Jurkat, Clone E6-1 (cell line): ENCODE data around the gene TSPAN2.

Source experiments
- DNase-seq: peaks from one replicate; pipeline ENCODE4 v3.0.0-alpha.2; 2011; ENCODE audit warnings: low read depth, low spot score
- H3K4me3 ChIP-seq: 2 replicates; pipeline ENCODE4 v1.5.1; 2011; ENCODE audit warnings: mild to moderate bottlenecking, low read length, control low read depth, moderate library complexity

TSPAN2 gene

DNA sequence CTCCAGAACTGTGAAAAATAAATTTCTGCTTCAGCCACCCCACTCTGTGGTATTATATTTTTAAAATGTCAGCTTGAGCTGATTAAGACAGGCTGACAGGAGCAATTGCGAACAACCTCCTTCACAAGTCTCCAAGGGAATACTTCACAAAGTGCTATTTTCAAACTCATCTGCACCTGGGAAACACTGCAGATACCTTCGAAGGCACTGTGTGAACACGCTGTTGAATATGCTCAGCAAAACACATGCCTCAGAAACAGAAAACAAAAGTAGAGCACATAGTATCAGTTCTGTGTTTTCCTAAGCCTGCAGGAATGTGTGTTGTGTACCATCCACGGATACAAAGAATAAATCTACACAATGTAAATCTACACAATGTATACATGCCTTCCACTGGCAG lies 10.6 kb downstream of the TSPAN2 start:
- H3K4me3 ChIP-seq = no peak overlapping the region

GRCh38 chr1:115077984-115078330 lies 11.3 kb downstream of the TSPAN2 start:
- no peak overlapping the region for H3K4me3 ChIP-seq
- no peak for DNase-seq

More for the DNA sequence above, 10.6 kb downstream of the TSPAN2 start:
- DNase-seq = no peak

DNA sequence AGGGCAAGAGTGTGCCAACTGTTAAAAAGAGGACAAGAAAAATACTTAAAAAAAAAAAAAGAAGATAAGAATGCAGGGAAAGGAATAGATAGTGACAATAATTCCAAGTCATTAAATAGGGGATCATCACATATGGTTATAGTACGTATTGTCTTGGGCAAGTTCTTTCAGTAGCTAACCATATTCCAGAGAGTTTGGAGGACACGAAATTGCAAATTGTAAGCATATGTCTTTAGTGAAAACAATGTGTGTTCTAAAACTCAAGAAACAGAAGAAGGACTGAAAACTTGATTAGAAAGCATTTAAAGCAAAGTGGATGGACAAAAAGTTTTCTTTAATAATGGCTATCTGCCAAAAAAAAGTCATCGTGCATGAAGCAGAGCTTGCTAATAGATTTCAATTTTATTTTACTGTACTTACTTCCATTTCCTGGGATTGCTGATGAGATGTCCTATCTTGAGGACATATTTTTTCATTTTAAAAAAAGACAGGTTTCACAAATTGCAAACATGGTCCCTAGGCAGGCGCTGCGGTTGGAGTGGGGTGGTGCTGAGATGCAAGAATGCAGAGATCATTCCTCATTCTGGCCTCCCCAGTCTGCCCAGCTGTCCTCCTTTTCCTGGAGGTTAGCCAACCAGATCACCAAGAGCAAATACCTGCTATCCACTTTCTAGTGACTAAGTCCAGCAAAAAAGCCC lies 11.9 kb downstream of the TSPAN2 start:
- no peak overlapping the region for H3K4me3 ChIP-seq

DNA sequence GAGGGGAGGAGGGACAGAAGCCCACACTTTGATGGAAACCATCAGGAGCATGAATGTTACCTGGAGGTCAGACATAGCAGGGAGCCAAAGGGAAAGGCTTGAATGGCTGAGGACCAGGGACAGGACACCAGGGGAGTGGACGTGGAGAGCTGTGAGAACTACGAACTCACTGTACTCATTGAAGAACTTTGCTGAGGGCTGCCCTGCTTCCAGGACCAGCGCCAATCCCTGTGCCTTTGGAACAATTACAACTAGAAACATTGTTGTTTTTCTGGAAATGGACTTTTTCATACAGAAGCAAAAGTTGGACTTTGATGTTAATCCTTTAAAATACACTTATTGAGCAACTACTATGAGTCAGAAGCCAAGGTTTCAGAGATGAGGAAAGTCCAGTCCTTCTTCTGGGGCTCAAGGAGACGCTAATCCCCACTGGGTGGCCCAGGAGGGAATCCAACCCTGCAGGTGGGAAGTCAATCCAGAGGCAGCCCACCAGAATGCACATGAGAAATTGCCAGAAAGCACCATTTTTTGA lies 12.9 kb downstream of the TSPAN2 start:
- no peak for DNase-seq
- H3K4me3 ChIP-seq = no peak overlapping the region

More for the DNA sequence above, 11.9 kb downstream of the TSPAN2 start:
- DNase-seq = no peak

GRCh38 chr1:115074839-115075534 lies 14.3 kb downstream of the TSPAN2 start:
- no peak overlapping the region for H3K4me3 ChIP-seq
- DNase-seq = no peak

DNA sequence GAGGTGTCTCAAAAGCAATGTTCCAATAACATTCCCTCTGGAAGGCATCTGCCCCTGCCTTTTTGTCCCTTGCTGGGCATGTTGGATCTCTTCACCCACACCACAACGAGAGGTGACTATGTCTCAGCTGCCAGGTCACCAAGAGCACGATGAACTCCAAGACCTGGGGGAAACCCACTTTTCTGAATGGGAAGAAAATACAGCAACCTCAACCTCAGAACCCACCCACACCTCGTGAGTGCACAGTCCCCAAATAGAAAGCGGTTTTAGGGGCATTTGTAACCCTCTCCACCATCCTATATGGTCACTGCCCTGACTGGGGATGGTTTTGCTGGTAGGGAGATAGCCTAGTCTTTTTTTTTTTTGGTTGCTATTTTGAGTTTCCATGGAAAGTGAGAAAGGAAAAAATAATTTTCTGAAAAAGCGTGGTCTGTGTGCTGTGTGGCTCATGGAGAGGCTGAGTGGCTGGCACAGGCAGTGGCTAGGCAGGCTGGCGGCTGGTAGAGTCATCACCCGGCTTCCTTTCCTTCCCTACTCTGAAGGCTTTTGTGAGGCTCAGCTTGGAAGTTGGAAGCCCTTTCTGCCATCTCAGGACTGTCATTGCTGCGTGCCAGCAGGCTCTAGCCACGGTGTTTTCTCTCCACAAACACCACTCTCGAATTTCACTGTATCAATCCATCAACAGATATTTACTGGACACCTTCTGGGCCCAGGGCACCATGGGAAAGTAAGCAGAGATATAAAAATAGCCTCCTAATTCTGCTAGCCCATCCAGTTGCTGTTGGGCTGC lies 15.8 kb downstream of the TSPAN2 start:
- DNase-seq = no peak

GRCh38 chr1:115071012-115071664 lies 18.2 kb downstream of the TSPAN2 start:
- no peak for DNase-seq
- H3K4me3 ChIP-seq = no peak overlapping the region

More for the DNA sequence above, 15.8 kb downstream of the TSPAN2 start:
- H3K4me3 ChIP-seq = no peak overlapping the region

DNA sequence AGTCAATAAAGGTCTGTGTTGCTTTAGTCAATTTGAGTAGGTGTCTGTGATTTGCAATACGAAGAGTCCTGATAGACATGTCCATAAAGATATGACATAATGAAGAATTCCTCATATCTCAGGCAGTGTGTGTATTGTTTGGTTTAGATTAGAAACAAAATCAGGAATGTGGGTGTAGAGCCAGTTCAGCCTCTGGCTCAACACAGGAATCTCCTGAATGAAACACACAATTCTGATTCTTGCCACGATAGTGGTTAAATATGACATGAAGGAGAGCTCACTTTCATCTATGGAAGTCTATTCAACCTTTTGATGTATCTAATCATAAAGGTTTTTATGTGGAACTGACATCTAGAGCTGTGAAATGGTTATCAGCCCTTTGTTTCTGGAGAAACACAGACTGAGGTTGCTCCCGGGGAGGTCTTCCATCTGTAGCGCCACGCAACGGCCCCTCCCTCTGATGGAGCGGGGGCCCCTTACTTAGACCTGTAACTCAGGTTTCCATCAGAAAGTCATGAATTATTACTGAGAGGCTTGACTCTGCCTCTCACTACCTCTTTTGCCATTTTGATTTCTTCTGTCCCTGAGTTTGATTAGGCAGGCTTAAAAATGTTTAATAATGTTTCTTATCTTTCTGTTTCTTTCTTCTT lies 19.5 kb downstream of the TSPAN2 start:
- no peak overlapping the region for H3K4me3 ChIP-seq
- DNase-seq = no peak

DNA sequence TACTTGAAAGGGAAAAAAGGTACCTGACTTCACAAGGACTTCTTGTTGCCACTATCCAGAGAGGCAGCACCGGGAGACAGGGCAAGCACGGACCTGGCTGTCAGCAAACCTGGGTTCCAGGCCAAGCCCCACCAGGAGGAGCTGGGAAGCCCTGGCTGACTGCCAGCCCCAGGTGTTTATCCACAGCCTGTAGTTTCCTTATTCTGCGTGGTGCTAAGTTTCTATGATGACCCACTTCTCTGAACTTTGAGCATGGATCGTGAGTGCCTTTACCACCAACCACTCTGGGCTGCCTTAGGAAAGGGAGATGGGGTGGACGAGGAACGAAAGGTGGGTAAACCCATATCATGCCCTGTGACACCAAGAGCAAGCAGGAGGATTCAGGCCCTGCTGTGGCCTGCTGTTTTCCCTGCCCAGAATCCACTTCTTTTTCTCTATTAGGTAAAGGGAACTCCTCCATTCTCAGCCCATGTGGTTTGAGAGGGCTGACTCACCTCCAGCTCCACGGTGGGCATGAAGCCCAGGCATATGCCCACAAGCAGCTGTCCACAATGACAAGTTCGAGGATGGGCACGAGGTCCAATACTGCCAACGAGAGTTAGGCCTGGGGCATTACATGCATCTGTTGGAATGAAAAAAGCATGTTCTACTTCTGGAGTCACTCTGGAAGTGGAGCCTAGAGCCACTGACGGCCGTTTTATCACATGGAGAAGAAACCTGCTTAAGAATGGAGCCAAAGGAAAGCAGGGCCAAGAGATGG lies 20.3 kb downstream of the TSPAN2 start:
- no peak for DNase-seq
- H3K4me3 ChIP-seq = no peak overlapping the region

DNA sequence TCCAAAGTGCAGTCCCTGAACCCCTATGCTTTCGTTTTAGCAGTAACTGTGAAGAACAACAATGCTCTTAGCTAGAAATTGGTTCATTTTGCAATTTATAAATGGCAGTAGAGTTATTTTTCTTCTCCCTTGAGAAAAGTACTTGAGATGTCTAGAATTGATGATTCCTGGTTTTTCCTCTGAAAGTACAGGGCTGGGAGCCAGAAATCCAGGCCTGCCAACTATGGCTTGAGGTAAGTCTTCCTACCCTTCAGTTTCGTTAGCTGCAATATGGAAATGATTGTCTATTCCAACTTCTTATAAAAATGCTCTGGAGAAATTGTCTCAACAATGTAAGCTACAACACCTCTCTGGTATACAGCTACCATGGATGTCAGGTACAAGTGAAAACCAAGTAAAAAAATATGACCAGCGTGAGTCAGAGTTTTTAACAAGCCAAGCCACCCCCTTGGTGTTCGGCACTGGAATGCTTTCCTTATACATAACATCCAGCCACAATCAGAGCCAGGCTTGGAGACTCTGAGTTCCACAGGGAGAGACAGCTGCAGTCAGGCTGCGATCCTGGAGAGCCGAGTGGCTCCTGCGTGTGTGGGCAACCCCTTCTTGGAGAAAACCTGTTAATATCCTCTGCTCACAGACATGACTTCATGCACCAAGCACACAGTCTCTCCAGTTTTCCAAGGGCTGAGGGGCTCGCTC lies 22.0 kb downstream of the TSPAN2 start:
- no peak overlapping the region for H3K4me3 ChIP-seq
- no peak for DNase-seq

DNA sequence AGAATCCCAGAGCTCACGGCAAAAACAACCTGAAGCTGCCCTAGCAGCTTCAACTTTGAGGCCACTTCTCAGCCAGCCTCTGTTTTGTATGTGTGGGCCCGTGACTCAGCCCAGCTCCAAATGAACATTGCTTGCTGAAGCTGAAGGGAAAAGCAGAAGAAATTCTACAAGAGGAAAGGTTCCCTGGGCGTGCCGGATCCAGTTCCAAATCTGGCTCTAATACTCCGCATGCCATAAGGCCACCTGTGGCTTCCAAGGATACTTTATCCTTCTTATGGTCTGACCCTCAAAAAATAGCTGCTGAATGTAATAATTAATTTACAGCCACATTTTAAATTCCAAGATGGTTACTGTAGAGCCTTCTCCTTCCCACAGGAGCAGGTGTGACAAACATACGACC lies 24.3 kb downstream of the TSPAN2 start:
- DNase-seq = no peak
- no peak overlapping the region for H3K4me3 ChIP-seq

DNA sequence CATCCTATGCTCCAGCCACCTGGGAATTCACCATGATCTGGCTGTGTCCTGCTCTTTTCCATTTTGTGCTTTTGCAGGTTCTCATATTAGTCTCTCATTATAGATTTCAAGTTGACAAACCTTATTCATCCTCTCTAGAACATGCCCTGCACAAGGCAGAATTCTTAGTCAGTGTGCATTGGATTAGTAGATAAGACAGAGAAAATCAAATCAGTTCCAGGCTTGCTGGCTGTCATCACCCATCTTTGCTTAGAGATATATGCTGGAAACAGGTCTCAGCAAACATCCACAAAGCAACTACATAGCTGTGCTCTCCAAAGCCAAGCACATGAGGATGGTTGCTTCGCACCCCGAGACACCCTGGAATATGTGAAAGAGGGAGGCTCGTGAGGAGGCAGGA lies 24.8 kb downstream of the TSPAN2 start:
- H3K4me3 ChIP-seq = no peak overlapping the region
- DNase-seq = no peak

GRCh38 chr1:115063228-115063901 lies 25.9 kb downstream of the TSPAN2 start:
- DNase-seq = peak; percentile 88
- H3K4me3 ChIP-seq = peak overlapping the region; percentile 33

- DNase-seq = peak; percentile 98
- H3K4me3 ChIP-seq = no peak overlapping the region; the same call in 1 of the 2 replicates
Observed at GRCh38 chr1:115062542-115063004, 26.7 kb downstream of the TSPAN2 start.

DNA sequence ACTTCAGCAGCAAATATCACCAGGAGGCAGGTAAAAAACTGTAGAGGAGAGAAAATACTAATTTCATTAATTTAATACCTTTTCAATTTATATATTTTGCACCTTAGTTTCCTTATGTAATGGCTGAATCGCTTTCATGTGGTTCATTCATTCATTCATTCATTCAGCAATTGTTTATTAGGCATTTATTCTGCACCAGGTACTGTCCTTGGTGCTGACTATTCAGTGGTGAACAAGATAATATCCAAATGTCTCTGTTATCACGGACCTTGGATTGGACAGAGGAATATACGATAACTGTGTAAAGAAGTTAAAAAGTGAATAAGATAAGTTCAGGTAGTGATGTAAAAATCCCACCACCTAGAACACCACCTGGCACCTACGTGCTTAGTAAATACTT lies 28.8 kb downstream of the TSPAN2 start:
- DNase-seq = no peak
- no peak overlapping the region for H3K4me3 ChIP-seq

- no peak for DNase-seq
Observed at GRCh38 chr1:115059316-115059715, 30.0 kb downstream of the TSPAN2 start.

GRCh38 chr1:115057661-115058254 lies 31.5 kb downstream of the TSPAN2 start:
- no peak overlapping the region for H3K4me3 ChIP-seq
- no peak for DNase-seq

More at GRCh38 chr1:115059316-115059715, 30.0 kb downstream of the TSPAN2 start:
- no peak overlapping the region for H3K4me3 ChIP-seq
